ENCODE results near the gene NSUN4.
A peak's percentile ranks its signal among the peaks of the same experiment; 100 is the strongest.
"Not testable (repeated sequence)": the region's sequence is repeated elsewhere in the genome, so short reads cannot be mapped to it uniquely, and the experiment has no call there.

Gene NSUN4

DNA sequence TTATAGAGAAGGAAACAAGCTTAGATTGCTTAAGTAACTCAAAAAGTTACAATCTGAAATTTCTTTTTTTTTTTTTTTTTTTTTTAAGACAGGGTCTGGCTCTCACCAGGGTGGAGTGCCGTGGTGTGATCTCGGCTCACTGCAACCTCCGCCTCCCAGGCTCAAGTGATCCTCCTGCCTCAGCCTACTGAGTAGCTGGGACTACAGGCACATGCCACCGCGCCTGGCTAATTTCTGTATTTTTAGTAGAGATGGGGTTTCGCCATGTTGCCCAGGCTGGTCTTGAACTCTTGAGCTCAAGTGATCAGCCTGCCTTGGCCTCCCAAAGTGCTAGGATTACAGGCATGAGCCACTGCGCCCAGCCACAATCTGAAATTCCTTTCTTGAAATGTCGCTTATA is 27.1 kb downstream of the NSUN4 start:
- DNase-seq (ENCODE audit: low read depth), result not testable (repeated sequence)

DNA sequence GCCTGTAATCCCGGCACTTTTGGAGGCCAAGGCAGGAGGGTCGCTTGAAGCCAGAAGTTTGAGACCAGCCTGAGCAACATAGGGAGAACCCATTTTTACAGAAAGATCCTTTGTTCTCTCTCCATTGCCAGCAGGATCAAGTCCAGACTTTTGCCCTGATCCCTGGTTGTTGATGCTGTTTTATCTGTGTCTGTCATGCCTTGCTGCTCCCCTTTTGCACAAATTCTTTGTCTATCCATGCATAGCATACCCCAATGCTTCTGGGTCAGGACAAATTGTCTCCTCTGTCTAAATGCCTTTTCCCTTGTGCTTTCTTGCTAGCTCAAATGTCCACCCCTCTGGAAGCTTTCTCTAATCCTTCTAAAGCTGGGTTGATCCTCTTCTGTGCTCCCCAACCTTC is 28.2 kb downstream of the NSUN4 start:
- DNase-seq (ENCODE audit: low read depth), result no peak

GRCh38 chr1:46369542-46370213 is 29.1 kb downstream of the NSUN4 start:
- DNase-seq (ENCODE audit: low read depth), result no peak

GRCh38 chr1:46370214-46370633 is 29.6 kb downstream of the NSUN4 start:
- DNase-seq (ENCODE audit: low read depth), result no peak

DNA sequence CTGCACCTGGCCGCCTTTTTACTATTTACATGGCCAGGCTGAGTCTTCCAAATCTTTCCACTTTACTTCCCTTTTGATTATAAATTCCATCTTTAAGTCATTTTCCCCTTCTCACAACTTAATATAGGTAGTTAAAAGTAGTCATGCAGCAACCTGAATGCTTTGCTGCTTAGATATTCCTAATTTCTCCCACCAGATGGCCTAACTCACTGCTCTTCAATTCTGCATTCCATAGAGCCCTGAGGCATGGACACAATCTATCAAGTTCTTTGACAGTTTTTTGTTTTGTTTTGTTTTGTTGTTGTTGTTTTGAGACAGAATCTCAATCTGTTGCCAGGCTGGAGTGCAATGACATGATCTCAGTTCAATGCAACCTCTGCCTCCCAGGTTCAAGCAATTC is 31.8 kb downstream of the NSUN4 start:
- DNase-seq (ENCODE audit: low read depth), result no peak

DNA sequence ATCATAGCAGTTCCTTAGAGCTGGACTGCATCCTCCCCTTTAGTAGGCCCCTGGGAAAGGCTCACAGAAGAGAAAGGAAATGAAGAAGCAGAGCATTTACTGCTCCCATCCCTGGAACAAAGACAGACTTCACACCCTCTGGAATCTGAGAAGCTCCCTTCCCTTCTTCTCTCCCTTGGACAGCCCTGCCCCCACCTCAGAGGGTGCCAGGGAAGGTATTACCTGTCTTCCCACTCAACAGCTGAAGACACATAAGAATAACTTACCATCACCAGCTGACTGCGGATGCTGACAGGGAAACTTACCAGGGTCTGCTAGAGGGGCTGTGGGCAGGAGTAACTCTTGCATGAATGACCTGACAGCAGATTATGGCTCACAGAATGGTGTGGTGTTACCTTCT is 39.4 kb downstream of the NSUN4 start:
- DNase-seq (ENCODE audit: low read depth), result no peak

DNA sequence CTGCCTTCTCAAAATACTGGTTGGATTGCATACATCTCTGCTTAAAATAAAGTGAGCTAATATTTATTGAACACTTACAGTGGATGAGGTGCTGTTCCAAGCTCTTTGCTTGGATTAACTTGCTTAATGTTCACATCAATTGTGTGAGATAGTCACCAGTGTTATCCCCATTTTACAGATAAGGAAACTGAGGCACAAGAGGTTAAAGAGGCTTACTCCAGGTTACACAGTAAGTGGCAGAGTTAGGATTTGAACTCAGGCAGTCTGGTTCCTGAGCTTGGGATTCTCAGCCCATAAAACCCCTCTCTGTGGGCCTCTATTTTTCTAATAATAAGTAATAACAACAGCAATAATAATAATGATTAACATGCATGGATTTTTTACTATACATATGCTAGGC is 39.9 kb downstream of the NSUN4 start:
- no peak for DNase-seq (ENCODE audit: low read depth)

DNA sequence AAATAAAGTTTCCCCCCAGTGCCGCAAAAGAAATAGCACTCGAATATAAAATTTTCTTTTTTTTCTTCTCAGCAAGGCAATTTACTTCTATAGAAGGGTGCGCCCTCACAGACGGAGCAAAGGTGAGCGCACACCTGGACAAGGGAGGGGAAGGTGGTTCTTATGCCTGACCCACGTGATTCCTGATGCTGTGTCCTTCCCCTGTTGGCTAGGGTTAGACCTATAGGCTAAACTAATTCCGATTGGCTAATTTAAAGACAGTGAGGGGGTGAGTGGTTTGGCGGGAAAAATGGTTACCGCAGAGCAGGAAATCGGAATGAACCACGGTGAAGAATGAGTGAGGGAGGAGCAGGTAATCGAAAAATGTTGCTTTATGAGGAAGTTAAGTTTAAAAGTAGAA is 52.9 kb downstream of the NSUN4 start:
- DNase-seq (ENCODE audit: low read depth), result no peak

GRCh38 chr1:46394108-46394871 is 53.7 kb downstream of the NSUN4 start, which contains the start of gene FAAH:
Gene FAAH (plus strand): TSS chr1:46394317. CDS start chr1:46394349, 32 bp downstream.
- no peak for DNase-seq (ENCODE audit: low read depth)

GRCh38 chr1:46394872-46395465 is 54.4 kb downstream of the NSUN4 start:
- no peak for DNase-seq (ENCODE audit: low read depth)

GRCh38 chr1:46396441-46397398 is 56.1 kb downstream of the NSUN4 start:
- no peak for DNase-seq (ENCODE audit: low read depth)

GRCh38 chr1:46399307-46399706 is 58.7 kb downstream of the NSUN4 start:
- no peak for DNase-seq (ENCODE audit: low read depth)

GRCh38 chr1:46400421-46400820 is 59.8 kb downstream of the NSUN4 start:
- DNase-seq (ENCODE audit: low read depth), result no peak

DNA sequence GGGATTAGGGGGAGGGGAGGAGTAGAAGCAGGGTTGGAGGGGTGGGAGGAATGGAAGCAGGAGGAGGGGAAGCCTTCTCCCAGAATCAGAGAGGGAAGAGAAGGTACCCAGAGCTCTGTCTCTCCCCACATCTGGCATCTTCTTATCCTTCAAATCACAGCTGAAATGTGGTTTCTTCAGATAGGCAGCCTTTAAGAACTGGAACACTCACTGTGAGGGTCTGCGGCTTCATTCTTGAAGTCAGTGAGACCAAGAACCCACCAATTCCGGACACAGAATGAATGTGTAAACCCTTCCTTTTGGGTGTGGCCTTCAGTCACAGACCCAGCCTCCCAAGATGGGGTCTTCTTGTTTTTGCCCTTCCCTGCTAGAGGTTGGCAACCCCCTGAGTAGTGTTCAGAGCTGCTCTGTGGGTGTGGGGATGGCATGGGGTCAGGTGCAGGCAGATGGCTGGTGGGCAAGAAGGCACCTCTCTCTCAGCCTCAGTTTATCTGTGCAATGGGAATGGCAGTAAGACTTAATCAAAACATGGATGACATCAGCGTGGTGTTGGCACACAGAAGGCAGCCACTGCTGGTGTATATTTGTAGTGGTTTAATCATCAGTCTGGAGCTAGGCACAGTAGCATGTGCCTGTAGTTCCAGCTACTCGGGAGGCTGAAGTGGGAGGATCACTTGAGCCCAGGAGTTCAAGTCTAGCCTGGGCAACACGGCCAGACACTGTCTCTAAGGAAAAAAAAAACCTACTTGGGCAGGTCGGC is 60.7 kb downstream of the NSUN4 start:
- DNase-seq (ENCODE audit: low read depth), result no peak

DNA sequence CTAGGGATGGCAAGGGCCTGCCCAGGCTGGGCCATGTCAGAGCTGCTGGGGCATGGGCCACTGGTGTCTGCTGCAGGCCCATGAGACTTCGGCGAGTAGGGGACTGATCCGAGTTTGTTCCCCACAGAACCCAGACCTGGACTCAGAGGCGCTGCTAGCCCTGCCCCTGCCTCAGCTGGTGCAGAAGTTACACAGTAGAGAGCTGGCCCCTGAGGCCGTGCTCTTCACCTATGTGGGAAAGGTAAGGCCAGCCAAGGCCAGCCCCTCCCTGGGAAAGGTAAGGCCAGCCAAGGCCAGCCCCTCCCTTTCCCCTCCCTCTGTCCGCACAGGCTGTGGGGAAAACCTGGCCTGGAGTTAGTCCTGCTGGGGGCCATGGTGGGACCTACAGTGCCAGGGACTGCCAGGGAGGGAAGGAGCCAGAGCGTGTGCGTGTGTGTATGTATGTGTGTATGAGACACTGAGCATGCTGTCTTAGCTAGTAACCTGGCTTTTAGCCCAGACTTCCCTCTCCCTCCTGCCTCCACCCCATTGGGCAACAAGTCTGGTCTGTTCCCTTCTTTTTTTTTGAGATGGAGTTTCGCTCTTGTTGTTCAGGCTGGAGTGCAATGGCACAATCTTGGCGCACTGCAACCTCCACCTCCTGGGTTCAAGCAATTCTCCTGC is 61.5 kb downstream of the NSUN4 start:
- DNase-seq (ENCODE audit: low read depth), result peak; percentile 77

DNA sequence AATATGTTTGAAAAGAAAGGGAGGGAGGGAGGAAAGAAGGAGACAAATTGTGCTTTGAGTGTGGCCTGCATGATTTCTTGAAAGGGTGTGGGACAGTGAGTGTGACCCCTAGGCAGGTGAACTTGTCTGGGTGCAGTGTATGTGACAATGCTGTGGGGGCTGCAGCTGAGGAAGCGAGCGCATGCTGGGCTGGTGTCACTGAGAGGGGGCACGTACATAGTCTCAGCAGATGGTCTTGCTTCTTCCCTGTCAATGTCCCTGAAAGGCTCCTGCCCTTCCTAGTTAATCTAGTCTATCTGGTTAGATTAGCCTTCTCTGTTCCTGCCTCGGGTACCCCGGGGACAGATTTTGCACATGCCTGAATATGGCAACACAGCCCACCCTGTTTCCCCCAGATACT is 63.3 kb downstream of the NSUN4 start:
- no peak for DNase-seq (ENCODE audit: low read depth)

DNA sequence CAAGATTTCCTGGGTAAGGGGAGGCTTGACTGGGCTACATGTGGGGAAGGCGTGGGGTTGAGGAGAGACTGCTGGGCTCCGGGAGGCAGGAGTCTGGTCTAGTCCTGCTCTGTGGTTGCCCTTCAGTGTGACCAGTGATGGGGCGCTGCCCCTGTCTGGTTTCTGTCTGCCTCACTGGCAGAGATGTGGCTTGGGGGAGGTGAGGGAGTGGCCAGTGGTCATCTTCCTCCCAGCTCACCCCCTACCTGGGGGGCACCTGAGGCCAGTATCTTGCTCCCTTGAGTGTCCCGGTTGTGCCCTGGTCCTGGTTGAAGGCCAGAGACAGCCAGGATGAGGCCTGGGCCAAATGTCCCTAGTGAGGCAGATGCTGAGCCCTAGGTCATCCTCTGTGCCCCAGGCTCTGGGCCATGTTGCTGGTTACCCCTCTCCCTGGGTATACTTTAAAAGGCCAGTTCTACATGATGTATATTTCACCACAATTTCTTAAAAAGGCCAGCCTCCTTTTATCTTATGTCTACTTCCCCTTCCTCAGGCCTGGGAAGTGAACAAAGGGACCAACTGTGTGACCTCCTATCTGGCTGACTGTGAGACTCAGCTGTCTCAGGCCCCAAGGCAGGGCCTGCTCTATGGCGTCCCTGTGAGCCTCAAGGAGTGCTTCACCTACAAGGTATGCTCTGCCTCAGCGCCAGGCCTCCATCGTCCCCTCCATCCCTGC is 64.0 kb downstream of the NSUN4 start:
- no peak for DNase-seq (ENCODE audit: low read depth)

- DNase-seq (ENCODE audit: low read depth), result no peak
Observed at GRCh38 chr1:46405197-46405555, 64.6 kb downstream of the NSUN4 start.

GRCh38 chr1:46405724-46406123 is 65.1 kb downstream of the NSUN4 start:
- no peak for DNase-seq (ENCODE audit: low read depth)

All from non-pigmented ciliary epithelial cell (primary cell).